ENCODE measurements around the gene RAD54L.
"Not testable (repeated sequence)": the region's sequence is repeated elsewhere in the genome, so short reads cannot be mapped to it uniquely, and the experiment has no call there.

Gene RAD54L

DNA sequence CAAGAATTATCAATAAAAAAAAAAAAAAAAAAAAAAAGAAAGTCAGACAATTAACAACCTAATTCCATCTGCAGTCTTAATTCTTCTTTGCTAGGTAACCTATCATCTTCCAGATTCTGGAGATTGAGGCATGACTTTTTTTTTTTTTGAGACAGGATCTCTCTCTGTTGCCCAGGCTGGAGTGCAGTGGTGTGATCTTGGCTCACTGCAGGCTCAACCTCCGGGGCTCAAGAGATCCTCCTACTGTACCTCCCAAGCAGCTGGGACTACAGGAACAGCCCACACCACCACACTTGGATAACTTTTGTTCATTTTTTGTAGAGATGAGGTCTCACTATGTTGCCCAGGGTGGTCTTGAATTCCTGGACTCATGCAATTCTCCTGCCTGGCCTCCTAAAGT, 4.6 kb upstream of the RAD54L start:
- no peak for DNase-seq

DNA sequence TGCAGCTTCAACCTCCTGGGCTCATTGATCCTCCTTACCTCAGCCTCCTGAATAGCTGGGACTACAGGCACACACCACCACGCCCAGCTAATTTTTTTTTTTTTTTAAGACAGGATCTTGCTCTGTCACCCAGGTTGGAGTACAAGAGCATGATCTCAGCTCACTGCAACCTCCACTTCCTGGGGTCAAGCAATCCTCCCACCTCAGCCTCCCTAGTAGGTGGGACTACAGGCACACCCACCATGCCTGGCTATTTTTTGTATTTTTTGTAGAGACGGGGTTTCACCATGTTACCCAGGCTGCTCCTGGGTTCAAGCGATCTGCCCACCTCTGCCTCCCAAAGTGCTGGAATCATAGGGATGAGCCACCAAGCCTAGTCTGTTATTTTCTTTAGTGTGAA, 3.7 kb upstream of the RAD54L start:
- DNase-seq, result not testable (repeated sequence)

DNA sequence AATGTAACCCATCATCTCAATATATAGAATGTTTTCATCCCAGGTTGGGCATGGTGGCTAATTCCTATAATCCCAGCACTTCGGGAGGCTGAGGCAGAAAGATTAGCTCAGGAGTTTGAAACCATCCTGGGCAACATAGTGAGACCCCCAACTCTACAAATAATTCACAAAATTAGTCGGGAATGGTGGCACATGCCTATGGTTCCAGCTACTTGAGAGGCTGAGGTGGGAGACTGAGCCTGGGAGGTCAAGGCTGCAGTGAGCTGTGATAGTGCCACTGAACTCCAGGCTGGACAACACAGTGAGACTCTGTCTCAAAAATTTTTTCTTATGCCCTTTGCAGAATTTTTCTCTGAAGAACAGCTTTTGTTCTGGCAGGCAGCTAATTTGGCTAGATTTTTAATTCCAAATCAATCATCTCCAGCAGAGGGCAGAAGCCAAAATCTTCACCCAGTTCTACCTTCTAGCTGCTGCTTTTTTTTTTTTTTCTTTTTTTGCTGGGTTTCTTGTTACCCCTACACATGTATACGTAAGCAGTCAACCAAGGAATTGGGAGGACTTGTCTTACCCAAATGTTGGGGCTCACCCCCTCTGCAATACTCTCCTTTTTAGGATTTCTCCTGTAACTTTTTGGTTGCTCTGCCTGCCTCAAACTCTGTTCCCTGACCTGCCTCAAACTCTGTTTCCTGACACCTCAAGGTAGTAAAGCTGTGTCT, 2.7 kb upstream of the RAD54L start:
- DNase-seq, result no peak

DNA sequence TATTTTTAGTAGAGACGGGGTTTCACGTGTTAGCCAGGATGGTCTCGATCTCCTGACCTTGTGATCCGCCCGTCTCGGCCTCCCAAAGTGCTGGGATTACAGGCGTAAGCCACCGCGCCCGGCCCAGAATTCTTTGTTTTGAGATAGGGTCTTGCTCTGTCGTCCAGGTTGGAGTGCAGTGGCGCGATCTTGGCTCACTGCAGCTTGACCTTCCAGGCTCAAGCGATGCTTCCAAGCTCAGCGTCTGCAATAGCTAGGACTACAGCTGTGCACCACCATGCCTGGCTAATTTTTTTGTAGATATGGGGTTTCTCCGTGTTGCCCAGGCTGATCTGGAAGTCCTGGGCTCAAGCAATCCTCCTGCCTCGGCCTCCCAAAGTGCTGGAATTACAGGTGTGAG, 1.4 kb upstream of the RAD54L start:
- DNase-seq, result not testable (repeated sequence)

DNA sequence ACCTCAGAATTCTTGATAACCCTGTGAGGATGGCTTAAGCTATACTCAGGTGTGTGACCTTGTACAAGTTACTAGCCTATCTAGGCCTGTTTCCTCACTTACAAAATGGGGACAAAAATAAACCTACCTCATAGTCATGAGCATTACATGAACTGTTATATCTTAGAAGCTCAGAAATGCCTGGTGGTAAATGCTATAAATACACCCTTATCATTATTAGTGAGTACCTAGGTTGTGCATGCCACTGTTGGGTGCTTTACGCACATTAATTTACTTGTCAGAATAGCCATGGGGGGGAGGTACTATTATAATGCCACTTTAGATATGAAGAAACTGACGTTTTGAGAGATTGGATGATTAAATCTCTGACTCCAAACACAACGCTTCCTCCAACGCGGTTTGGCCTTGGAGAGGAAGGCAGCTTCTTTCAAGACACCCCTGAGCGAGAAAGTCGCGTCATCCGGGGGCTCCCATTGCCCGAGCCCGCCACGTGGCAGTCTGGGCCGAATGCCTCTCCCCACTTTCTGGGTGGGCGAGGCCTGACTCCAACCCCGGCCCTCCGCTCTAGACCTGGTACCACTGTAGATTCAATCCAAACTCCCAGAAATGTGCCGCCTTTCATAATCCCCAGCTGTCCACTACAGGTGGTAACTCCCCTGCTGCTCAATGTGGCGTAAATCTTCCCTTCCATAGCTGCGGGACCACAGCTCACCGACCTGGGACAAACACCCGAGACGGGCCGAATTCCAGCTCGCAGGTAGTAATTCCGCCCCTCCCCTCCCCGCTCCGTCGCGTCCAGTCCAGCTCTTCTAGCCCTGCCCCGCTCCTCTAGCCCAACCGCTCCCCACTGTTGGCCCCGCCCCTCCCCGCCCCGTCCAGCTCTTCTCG, 771 bp upstream of the RAD54L start:
- DNase-seq, result peak; percentile 30

DNA sequence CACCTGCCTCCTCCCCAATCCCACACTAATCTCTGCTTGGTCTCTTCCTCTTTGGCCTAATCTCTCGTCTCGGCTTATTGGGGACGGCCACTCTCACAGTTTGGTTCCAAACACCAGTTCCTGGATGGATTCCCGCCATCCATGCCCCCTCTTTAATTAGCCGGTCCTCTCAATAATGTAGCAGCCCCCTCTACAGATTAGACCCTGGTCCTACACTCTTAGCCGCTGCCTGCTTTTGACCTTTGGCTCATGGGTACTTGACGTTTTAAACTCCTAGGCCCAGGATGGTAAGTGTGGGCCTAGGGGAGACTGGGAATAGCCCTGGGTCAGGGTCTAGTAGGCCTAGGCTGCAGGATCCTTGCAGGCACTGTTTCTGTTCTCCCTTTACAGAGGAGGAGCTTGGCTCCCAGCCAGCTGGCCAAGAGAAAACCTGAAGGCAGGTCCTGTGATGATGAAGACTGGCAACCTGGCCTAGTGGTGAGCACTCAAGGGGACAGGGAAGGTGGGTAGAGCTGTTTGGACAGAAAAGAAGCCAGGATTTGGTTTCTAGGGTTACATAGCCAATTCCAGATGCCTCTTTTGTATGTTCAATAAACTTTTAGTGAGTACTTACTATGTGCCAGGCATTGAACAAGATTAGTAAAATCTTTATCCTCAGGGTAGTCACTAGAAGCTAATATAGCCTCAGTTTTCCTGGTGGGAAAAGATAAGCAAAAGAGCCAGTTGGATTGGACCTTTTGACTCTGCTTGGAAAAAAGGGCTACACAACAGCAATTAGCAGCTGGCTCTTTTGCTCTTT, 758 bp downstream of the RAD54L start:
- DNase-seq, result no peak

DNA sequence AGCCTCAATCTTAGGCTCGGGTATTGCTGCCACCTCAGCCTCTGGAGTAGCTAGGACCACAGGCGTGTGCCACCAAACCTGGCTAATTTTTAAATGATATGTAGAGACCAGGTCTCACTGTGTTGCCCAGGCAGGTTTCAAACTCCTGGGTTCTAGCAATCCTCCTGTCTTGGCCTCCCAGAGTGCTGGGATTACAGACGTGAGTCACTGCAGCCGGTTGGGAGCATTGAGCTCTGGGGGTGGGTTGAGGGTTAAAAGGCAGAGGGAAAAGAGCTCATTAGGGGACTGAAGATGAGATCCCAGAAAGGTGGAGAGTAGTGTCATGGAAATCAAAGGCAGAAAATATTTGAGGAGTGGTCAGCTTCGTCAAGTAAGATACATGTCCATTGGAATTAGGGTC, 7.1 kb downstream of the RAD54L start:
- DNase-seq, result no peak

DNA sequence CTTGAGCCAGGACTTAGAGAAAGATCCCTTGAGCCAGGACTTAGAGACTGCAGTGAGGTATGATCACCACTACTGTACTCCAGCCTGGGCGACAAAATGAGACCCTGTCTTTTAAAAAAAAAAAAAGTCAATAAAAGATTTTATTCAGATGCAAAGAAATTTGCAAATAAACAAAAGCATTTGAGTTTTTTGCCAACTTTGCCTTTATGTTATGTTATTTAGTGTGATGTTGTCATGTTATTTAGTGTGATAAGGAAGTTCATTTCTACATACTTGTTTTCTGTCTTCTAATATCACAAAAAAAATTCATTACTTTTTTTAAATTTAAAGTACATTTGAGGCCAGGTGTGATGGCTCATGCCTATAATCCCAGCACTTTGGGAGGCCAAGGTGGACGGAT, 9.0 kb downstream of the RAD54L start:
- no peak for DNase-seq

DNA sequence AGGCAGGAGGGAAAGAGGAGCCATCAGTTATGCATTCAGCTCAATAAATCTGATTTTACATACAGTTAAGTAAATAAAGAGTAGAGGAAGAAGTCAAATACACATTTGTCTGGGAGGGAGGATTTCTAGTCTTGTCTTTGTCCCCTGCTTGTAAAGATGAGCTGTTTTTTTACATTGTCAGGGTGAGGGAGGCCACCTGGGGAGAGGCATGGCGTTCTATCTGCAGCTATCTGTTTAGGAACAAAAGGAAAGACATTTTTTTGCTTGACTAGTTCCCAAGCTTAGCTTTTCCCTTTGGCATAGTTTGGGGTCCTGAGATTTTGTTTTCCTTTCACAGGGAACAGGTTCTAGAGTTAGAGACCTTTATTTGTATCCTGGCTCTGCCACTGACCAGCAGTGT, 14.9 kb downstream of the RAD54L start:
- no peak for DNase-seq

DNA sequence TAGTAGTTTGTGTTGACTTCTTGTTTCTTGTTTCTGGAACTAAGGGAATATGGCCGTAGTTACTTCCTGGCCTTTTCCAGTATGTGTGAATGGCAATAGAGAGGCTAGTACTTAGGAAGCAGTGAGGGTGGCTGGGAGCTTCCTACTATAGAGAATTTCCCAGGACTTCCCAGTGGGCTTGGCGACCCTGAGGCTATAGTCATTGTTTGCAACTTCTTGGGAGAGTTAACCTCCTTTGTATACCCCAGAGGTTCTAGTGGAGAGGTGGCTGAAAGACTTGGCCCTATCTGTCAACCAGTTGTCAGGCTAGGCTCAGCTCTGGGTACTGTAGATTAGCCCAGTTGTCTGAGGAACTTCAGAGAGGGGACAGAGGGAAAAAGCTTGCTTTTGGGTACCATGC, 15.6 kb downstream of the RAD54L start:
- DNase-seq, result no peak

DNA sequence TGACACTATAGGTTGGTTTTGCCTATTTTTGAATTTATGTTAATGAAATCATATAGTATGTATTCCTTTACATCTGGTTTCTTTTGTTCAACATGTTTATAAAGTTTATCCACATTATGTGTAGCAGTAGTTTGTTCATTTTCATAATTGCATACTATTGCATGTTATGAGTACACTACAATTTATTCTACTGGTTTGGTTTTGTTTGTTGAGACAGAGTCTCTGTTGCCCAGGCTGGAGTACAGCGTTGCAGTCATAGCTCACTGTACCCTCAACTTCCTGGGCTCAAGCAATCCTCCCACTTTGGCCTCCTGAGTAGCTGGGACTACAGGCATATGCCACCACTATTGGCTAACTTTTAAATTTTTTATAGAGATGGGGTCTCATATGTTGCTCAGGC, 21.0 kb downstream of the RAD54L start:
- no peak for DNase-seq

DNA sequence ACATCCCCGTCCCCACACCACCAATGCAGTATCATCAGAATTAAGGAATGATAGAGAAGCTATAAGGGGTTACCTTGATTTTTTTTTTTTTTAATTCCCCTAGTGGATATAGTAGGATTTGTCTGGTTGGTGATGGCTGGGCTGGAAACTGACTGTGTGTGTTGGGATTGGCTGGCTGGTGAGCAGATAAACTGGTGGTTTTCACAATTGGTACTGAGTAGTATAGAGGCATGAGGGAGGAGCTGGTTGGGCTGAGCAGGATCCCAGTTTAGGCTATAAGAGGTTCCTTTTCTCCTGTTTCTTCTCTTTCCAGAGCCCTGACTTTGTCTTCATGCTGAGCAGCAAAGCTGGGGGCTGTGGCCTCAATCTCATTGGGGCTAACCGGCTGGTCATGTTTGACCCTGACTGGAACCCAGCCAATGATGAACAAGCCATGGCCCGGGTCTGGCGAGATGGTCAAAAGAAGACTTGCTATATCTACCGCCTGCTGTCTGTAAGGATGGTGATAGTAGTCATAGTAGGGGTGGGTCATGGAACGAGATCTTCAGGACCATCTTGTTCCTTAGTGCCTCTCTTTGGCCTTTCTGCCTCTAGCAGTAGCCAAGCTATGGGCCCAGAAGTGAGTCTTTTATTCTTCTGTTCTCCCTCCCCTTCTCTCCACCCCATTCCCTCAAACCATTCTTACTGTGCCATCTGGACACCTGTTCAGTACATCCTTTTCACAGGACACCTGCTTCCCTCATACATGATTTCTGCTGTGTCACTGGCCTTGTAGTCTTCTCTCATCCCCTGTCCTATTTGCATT, 26.9 kb downstream of the RAD54L start:
- DNase-seq, result no peak

DNA sequence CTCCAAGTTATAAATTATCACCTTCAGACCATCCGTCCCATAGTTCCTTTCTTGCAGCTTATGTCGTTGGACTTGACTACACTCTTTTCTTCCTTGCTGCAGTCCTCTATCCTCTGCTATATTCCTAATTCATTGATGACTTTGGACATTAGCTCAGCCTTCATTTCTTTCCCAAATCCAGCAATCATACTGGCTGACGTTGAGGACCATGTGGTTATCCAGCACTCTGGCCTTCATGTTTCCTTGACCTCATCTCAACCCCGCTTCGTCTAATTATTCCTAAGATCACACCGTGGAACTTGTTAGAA, 27.4 kb downstream of the RAD54L start:
- DNase-seq, result no peak

DNA sequence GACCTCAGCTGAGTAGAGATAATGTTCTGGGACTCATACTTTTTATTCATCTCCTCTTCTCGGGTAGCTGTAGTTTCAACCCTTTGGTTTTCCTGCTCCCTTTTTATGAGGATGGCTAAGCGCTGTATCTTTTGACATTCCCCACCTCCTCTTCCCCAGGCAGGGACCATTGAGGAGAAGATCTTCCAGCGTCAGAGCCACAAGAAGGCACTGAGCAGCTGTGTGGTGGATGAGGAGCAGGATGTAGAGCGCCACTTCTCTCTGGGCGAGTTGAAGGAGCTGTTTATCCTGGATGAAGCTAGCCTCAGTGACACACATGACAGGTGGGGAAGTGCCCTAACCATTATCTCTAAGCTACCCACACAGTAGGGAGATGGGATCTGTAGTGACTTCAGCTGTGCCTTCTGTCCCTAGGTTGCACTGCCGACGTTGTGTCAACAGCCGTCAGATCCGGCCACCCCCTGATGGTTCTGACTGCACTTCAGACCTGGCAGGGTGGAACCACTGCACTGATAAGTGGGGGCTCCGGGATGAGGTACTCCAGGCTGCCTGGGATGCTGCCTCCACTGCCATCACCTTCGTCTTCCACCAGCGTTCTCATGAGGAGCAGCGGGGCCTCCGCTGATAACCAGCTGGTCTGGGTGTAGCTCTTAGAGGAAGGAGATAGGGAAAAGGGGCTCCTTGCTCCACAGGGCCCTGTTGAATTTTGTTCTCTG, 30.3 kb downstream of the RAD54L start:
- DNase-seq, result no peak

DNA sequence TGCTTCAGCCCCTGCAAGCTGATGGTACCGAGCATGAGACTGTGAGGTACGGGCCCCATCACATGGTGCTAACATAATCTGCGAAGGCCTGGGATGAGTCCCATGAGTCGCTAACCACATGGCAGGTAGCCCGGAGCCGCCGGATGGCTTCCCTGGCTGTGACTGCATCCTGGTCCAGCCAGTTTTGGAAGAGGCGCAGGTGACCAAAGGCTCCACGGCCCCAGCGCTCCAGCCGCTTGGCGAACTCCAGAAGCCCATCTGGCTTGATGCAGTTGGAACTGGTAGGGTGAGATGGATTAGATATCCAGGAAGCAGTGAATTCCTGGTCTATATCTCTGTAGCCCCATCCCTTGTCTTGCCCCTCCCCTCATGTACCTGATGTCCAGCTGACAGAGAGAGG, 31.2 kb downstream of the RAD54L start:
- no peak for DNase-seq

DNA sequence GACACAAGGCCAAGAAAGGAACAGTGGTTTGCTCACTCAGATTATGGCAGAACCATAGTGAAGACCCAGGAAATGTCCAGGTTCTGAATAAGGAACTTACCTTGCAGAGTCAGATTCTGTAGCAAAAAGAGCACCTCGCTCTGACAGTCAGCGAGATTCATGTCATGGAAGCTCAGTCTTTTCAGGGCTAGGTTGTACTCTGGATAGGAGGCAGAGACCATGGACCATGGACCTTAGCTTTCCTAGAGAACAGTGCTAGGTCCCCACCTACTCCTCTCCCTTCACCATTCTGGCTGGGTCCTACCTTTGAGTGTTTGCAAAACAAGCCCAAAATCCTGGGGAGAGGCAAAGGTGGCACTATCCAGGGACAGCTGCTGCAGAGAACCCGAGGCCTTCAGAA, 32.5 kb downstream of the RAD54L start:
- DNase-seq, result no peak

DNA sequence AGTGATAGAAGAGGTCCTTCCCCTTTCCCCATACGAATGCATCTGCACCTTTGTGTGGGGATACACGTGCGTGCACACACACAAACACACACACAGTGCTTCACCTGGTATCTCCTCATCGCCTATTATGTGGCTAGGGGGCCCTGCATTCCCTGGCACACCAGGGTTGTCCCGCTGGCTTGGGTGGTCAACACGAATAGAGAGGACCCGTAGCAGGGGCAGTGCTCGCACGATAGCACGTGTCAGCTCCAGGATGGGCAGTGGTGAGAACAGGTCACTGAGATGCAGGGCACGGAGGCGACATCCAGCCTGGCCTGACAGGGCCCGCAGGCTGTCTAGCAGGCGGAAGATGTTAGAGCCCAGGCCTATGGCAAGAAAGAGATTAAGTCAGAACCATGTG, 33.5 kb downstream of the RAD54L start:
- DNase-seq, result no peak

DNA sequence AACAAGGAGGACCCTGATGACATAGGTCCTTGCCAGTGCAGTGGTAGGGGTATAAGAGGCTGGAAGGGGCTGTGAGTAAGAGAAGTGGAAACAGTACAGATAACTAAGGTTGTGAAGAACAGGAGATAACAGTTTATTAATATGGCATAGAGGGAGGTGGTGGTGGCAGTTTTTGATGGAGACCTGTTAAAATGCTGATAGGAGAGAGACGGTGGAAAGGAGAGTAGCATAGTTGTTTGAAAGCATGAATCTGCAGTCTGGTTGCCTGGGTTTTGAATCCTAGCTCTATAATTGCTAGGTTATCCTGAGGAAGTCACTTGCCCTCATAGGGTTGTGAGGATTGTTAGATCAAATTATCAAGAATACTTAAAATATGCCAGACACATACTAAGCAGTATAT, 36.5 kb downstream of the RAD54L start:
- no peak for DNase-seq

DNA sequence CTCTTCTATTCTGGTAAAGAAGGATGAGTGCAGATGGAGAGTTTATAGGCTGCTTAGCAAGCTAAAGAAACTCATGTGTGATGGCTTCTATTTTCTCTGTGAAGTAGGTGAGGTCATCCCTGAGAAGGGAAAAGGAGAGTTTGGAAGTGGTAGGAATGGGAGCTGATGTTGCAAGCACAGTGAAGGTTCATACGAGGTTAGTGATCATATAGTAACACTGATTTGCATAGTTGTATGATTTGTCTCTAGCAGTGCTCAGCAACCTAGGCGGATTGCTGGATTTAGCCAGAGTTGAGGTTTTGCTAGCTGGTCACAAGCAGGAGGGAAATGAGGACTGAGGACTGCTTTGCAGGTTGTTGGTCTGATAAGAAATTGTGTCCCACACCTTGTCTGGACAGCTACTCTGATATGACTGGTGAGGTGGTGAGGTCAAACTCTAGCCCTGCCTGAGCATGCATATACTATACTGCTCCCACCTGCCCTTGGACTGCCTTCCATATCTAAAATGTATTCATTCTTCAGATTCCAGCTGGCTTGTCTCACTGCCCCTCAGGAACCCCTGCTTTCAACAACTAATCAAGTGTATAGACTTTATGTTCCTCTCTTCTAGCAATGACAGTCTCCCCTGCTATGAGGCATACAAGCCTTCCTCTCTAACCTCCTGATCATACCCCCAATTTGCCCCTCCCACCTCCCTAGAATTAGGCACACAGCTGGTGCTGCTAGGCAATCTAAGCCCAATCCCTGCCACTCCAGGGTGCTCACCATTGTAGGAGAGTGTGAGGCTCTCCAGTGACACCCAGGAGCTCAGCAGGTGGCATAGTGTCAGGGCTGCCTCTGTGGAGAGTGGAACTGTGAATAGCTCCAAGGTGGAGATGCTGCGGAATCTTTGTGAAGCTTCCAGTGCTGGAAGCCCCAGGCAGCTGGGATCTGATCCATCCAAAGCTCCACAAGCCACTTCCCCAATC, 37.3 kb downstream of the RAD54L start:
- no peak for DNase-seq

DNA sequence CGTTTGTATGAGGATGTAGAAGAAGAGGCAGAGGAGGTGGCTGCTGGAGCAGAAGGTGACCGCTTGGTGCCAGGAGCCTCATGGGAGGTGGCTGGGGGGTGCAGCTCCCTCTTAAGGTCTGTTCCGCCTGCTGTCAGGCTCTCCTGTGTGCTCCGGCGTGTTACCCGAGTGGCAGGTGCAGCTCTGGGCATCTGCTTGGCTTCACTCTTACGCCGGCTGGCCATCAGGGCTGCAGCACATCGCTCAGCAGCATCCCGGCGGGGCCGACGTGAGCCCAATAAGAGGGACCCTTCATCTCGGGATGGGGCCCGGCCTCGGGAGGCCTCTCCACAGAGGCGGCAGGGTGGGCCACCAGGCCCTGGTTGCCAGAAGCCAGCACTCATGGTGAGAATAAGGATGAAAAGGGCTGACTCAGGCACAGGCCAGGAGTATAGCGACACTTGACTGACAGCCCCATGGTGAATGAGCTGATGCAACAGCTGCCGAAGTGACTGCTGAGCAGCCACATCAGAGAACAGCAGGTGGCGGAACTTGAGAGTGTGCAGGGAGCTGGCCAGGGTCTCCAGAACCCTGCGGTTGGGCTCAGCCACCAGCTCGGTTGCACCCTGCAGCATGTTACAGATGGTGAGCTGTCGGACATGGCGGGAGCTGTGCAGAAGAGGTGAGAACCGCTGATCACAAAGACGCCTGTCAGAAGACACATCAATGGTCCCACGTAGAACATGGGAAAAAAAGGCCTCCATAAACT, 38.3 kb downstream of the RAD54L start:
- no peak for DNase-seq

Data from effector CD4-positive, alpha-beta T cell (primary cell).